ENCODE measurements around the gene CD247. TPM values are rescaled to one million over a fixed set of nuclear protein-coding genes. Genes with fewer than 3 reads are reported as not detected.

CD247 gene
- total and polyA plus RNA-seq, 9 of the 15 experiments (the other 6 are each of a cell fraction or from before 2014, with no cell fraction given) = 0.08 to 0.42 (median 0.28) TPM; not detected in 5

DNA sequence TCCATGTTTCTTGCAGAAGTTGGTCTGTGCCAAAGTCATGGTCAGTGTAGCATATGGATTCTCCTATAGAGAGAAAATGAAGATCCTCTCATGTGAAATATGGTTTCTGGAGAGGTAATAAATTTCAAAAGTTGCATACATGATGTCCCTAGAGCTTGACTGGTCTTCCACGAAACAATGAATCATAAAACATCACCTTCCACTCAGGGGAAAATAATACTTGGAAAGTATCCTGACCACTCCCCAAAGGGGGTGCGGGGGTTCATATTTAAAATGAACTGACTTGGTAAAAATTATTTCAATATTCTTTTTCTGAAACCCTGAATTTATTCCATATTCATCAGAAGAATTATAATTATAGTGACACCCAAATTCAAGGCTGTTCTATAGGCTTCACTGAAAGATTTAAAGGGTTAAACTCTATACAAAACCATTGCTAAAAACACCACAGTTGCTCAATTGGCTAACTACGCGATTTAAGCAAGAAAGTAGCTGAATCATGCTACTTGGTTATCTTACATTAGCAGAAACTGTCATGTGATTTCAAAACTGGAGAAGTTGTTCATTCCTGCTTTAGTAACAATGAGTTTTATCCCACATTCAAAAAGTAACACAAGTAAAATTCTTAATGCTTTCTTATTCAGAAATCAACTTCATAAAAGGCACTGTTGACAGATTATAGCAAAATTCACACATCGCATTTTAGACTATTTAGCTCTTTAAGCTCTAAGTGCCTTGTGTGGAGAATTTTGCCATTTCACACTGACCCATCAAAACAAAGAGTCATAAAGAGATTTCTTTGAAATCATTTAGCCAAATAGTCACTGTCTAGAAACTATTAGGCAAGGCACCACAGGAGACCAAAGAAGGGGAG is 30.0 kb upstream of the CD247 start (continued):
- TF ChIP-seq DIDO1 (tag; IDR thresholded peaks at IDR 0.05; ENCODE audit: low read depth) (no peak), SRSF1 (IDR thresholded peaks at IDR 0.05; ENCODE audit: low read depth, low read length) (no peak), RB1 (IDR thresholded peaks at IDR 0.05; ENCODE audit: low read depth) (no peak), FOXJ3 (CRISPR knock-in tag; IDR thresholded peaks at IDR 0.05) (no peak), SMARCB1 (IDR thresholded peaks at IDR 0.05; ENCODE audit: insufficient read length, low read depth) (no peak), SREBF2 (CRISPR knock-in tag; IDR thresholded peaks at IDR 0.05) (no peak), TEAD1 (CRISPR knock-in tag; IDR thresholded peaks at IDR 0.05) (peak in 1 of 2 experiments; percentile 80; a peak in 2 of 4 replicates), ZNF324 (CRISPR knock-in tag; IDR thresholded peaks at IDR 0.05) (no peak), SMAD4 (CRISPR knock-in tag; conservative IDR thresholded peaks at IDR 0.05) (peak; percentile 51; the same call in 1 of the 2 replicates), ZNF280A (IDR thresholded peaks at IDR 0.05; ENCODE audit: low read depth, partially characterized antibody) (no peak)
- TF ChIP-seq, protein P1, sequence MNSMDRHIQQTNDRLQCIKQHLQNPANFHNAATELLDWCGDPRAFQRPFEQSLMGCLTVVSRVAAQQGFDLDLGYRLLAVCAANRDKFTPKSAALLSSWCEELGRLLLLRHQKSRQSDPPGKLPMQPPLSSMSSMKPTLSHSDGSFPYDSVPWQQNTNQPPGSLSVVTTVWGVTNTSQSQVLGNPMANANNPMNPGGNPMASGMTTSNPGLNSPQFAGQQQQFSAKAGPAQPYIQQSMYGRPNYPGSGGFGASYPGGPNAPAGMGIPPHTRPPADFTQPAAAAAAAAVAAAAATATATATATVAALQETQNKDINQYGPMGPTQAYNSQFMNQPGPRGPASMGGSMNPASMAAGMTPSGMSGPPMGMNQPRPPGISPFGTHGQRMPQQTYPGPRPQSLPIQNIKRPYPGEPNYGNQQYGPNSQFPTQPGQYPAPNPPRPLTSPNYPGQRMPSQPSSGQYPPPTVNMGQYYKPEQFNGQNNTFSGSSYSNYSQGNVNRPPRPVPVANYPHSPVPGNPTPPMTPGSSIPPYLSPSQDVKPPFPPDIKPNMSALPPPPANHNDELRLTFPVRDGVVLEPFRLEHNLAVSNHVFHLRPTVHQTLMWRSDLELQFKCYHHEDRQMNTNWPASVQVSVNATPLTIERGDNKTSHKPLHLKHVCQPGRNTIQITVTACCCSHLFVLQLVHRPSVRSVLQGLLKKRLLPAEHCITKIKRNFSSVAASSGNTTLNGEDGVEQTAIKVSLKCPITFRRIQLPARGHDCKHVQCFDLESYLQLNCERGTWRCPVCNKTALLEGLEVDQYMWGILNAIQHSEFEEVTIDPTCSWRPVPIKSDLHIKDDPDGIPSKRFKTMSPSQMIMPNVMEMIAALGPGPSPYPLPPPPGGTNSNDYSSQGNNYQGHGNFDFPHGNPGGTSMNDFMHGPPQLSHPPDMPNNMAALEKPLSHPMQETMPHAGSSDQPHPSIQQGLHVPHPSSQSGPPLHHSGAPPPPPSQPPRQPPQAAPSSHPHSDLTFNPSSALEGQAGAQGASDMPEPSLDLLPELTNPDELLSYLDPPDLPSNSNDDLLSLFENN (IDR thresholded peaks at IDR 0.05; ENCODE audit: low read depth in 2 of 2, low read length in 2 of 2) = 0 out of 4 replicates have a peak, but pooled peaks of 1 of the 2 experiments have one; percentile 41
- TF ChIP-seq, protein P2, sequence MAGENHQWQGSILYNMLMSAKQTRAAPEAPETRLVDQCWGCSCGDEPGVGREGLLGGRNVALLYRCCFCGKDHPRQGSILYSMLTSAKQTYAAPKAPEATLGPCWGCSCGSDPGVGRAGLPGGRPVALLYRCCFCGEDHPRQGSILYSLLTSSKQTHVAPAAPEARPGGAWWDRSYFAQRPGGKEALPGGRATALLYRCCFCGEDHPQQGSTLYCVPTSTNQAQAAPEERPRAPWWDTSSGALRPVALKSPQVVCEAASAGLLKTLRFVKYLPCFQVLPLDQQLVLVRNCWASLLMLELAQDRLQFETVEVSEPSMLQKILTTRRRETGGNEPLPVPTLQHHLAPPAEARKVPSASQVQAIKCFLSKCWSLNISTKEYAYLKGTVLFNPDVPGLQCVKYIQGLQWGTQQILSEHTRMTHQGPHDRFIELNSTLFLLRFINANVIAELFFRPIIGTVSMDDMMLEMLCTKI (IDR thresholded peaks at IDR 0.05; ENCODE audit: partially characterized antibody) = no peak
- TF ChIP-seq, protein P3, sequence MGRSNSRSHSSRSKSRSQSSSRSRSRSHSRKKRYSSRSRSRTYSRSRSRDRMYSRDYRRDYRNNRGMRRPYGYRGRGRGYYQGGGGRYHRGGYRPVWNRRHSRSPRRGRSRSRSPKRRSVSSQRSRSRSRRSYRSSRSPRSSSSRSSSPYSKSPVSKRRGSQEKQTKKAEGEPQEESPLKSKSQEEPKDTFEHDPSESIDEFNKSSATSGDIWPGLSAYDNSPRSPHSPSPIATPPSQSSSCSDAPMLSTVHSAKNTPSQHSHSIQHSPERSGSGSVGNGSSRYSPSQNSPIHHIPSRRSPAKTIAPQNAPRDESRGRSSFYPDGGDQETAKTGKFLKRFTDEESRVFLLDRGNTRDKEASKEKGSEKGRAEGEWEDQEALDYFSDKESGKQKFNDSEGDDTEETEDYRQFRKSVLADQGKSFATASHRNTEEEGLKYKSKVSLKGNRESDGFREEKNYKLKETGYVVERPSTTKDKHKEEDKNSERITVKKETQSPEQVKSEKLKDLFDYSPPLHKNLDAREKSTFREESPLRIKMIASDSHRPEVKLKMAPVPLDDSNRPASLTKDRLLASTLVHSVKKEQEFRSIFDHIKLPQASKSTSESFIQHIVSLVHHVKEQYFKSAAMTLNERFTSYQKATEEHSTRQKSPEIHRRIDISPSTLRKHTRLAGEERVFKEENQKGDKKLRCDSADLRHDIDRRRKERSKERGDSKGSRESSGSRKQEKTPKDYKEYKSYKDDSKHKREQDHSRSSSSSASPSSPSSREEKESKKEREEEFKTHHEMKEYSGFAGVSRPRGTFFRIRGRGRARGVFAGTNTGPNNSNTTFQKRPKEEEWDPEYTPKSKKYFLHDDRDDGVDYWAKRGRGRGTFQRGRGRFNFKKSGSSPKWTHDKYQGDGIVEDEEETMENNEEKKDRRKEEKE (IDR thresholded peaks at IDR 0.05; ENCODE audit: borderline replicate concordance in 1 of 2, control insufficient read depth in 1 of 2, low read depth in 2 of 2, low read length in 1 of 2) = no peak
